CD4-positive, CD25-positive, alpha-beta regulatory T cell (primary cell): ENCODE data around the gene SERPINB3. TPM values are rescaled to one million over a fixed set of nuclear protein-coding genes. Genes with fewer than 3 reads are reported as not detected.

ENCODE experiments used
- ATAC-seq, 2 donors: fragments of 150-1000 bp; cut with Tn5 transposase; one replicate each; pipeline ENCODE4 v1.10.0; 2021; ENCODE audit warnings: low read depth in 2 of 2, moderate number of reproducible peaks in 2 of 2, moderate library complexity in 1 of 2
- DNase-seq, 3 donors: peaks; one replicate each; pipeline versions ENCODE4 v3.0.0 to v3.0.0-alpha.2; 2012 to 2022; ENCODE audit warnings: mixed read lengths in 1 of 3
- H3K27ac ChIP-seq: one replicate; pipeline ENCODE4 v1.7.0; 2013; ENCODE audit warnings: mild to moderate bottlenecking, low read length; ENCODE audit not compliant: insufficient read depth, poor library complexity, severe bottlenecking
- H3K27me3 ChIP-seq: one replicate; pipeline ENCODE4 v1.7.0; 2013; ENCODE audit warnings: low read length; ENCODE audit not compliant: control insufficient read depth, insufficient read depth
- H3K36me3 ChIP-seq: one replicate; pipeline ENCODE4 v1.7.0; 2013; ENCODE audit warnings: mild to moderate bottlenecking, low read length, moderate library complexity; ENCODE audit not compliant: control insufficient read depth, insufficient read depth
- H3K4me1 ChIP-seq: 2 replicates; pipeline ENCODE4 v1.7.0; 2013; ENCODE audit warnings: mild to moderate bottlenecking, low read length; ENCODE audit not compliant: insufficient read depth, control insufficient read depth, poor library complexity, severe bottlenecking
- H3K4me3 ChIP-seq: one replicate; pipeline ENCODE4 v1.7.0; 2013; ENCODE audit warnings: low read depth, mild to moderate bottlenecking, low read length, moderate library complexity
- H3K9me3 ChIP-seq, 2 experiments: 1 replicate in 1 of 2; 2 replicates in 1 of 2; pipeline ENCODE4 v1.7.0; 2013; ENCODE audit warnings: low read length in 2 of 2, mild to moderate bottlenecking in 1 of 2, moderate library complexity in 1 of 2; ENCODE audit not compliant: control insufficient read depth in 2 of 2
- H3K27ac Mint-ChIP-seq, 3 donors: one replicate each; pipeline ENCODE4 v1.8.0; 2020 to 2022; ENCODE audit warnings: mild to moderate bottlenecking in 3 of 3, mixed read lengths in 3 of 3, moderate library complexity in 2 of 3
- H3K27me3 Mint-ChIP-seq: one replicate; pipeline ENCODE4 v1.8.0; 2022; ENCODE audit warnings: mild to moderate bottlenecking, mixed read lengths
- H3K36me3 Mint-ChIP-seq: one replicate; pipeline ENCODE4 v1.8.0; 2020; ENCODE audit warnings: mixed read lengths
- H3K4me1 Mint-ChIP-seq, 4 donors: one replicate each; pipeline ENCODE4 v1.8.0; 2020 to 2022; ENCODE audit warnings: mixed read lengths in 4 of 4, mild to moderate bottlenecking in 1 of 4
- H3K4me3 Mint-ChIP-seq, 4 donors: one replicate each; pipeline ENCODE4 v1.8.0; 2020 to 2022; ENCODE audit warnings: mild to moderate bottlenecking in 4 of 4, mixed read lengths in 4 of 4, moderate library complexity in 3 of 4
- H3K9me3 Mint-ChIP-seq, 7 donors: one replicate each; pipeline ENCODE4 v1.8.0; 2020 to 2022; ENCODE audit warnings: mixed read lengths in 7 of 7, mild to moderate bottlenecking in 3 of 7, moderate library complexity in 2 of 7
- polyA plus RNA-seq, 4 donors: library from polyadenylated mRNA; unstranded; fragments of 300-500 nt; fragmentation: Illumina TruSeq; gene quantifications; one replicate each; pipeline ENCODE4 v1.2.3, GENCODE V29; 2021
- total RNA-seq: library from RNA; stranded (reverse); gene quantifications from one replicate; pipeline ENCODE4 v1.2.3, GENCODE V29; 2022

Gene SERPINB3
- total and polyA plus RNA-seq, 5 donors from 2014 or later = not detected

DNA sequence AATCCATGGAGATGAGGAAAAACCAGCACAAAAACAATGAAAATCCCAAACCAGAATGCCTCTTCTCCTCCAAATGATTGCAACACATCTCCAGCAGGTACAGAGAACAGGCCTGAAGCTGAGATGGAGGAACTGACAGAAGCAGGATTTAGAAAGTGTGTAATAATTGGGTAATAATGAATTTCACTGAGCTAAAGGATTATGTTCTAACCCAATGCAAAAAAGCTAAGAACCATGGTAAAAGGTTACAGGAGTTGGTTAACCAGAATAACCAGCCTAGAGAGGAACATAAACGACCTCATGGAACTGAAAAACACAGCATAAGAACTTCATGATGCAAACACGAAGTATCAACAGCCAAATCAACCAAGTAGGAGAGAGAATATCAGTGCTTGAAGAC, 27.4 kb upstream of the SERPINB3 start:
- Mint-ChIP-seq H3K27me3 (peaks cover 4% of the 10 kb centered on the region), H3K4me1 (no peaks in the 10 kb centered on the region), H3K9me3 (peaks cover 0 to 15% (median 4%) of the 10 kb centered on the region in 7 donors), H3K27ac (no peak overlapping the region), H3K4me3 (no peak overlapping the region), H3K36me3 (no peaks in the 10 kb centered on the region)
- no peak overlapping the region for H3K4me3 ChIP-seq
- no peaks in the 10 kb centered on the region for H3K27me3 ChIP-seq
- DNase-seq (no peak), ATAC-seq (no peak)
- H3K4me1 ChIP-seq = no peaks in the 10 kb centered on the region
- peaks cover 0 to 1% of the 10 kb centered on the region in 2 experiments for H3K9me3 ChIP-seq
- H3K36me3 ChIP-seq = no peaks in the 10 kb centered on the region
- no peak overlapping the region for H3K27ac ChIP-seq

DNA sequence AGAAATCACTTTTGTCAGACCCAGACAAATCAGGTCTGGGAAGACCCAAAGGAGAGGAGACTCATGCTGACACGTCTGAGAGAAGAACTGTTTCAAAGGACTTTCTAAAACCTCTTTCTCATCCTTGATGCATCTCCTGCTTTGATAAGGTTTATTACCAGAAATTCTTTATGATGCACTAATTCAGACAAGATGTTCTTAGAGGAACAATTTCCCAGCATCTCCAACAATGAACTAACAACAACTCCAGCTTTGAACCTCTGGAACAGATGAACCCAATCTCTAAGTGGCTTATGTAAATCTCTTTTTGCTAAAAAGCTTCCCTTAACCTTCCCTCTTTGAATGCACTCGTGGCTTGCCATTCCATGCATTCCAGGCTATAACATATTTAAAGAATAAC, 25.2 kb upstream of the SERPINB3 start:
- H3K4me3 ChIP-seq = no peak overlapping the region
- Mint-ChIP-seq H3K27me3 (peaks cover 4% of the 10 kb centered on the region), H3K4me1 (no peaks in the 10 kb centered on the region), H3K9me3 (peaks cover 0 to 12% (median 7%) of the 10 kb centered on the region in 7 donors), H3K27ac (no peak overlapping the region), H3K4me3 (no peak overlapping the region), H3K36me3 (no peaks in the 10 kb centered on the region)
- DNase-seq = no peak
- no peaks in the 10 kb centered on the region for H3K4me1 ChIP-seq
- H3K27ac ChIP-seq = no peak overlapping the region
- no peaks in the 10 kb centered on the region for H3K36me3 ChIP-seq
- H3K27me3 ChIP-seq = no peaks in the 10 kb centered on the region
- H3K9me3 ChIP-seq = peaks cover 0 to 1% of the 10 kb centered on the region in 2 experiments
- no peak for ATAC-seq

DNA sequence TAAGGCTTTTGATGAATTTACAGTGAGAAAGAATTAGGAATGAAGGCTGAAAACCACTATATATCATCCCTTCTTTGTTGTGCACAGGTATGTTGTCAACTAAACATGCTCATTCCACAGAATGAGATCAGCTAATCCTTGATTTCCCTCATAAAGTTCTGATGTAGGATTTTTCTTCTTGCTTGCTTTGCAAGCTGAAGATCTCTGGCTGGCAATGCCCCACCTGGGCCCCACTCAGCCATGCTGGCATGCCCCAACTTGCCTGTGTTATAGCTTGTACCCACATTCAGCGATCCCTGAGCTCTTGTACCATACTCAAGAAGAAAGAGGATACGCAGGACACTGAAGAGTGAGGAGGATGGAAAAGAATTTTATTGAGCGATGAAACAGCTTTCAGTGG, 23.0 kb upstream of the SERPINB3 start:
- Mint-ChIP-seq H3K4me1 (no peaks in the 10 kb centered on the region), H3K36me3 (no peaks in the 10 kb centered on the region), H3K27me3 (no peaks in the 10 kb centered on the region), H3K4me3 (no peak overlapping the region), H3K27ac (no peak overlapping the region), H3K9me3 (peaks cover 0 to 10% (median 4%) of the 10 kb centered on the region in 7 donors)
- Histone ChIP-seq H3K4me3 (no peak overlapping the region), H3K27me3 (no peaks in the 10 kb centered on the region), H3K9me3 (no peaks in the 10 kb centered on the region), H3K4me1 (no peaks in the 10 kb centered on the region), H3K27ac (no peak overlapping the region), H3K36me3 (no peaks in the 10 kb centered on the region)
- ATAC-seq = no peak
- DNase-seq = no peak

DNA sequence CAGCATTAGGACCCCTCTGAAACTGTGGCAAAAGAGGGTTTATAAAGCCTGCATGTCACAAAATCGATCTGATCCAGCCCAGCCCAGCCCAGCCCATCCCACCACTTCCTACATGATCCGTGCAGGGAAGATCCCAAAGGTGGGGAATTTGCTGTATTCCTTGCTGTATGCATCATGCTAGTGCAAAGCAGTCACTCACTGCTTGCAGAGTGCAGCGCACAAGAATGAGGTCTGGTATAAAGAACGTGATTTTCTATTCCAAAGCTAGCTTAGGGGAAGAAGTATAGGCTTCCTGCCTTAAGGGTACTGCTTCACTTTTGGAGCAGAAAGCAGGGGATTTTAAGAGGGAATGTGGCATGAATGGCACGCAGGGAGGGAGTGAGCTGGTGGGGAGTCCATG, 22.2 kb upstream of the SERPINB3 start:
- no peak for DNase-seq

DNA sequence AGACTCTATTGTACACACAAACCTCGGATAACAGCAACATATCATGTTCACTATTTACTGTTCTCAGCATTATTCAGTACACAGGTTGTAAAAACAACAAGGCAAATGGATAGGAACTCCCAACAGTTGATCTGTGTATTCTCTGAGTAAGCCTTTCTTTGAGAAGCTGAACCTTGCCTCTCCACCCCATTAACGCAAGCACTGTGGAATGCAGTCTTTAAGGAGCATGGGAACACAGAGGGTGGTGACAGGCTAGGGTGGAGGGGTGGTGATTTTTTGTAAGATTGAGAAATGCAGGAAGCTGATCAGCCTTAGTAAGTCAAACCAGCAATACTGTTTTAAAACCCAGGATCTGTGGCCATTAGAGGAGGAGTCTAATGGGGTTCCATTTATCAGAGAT, 21.5 kb upstream of the SERPINB3 start:
- DNase-seq (no peak), ATAC-seq (no peak)
- Mint-ChIP-seq H3K27ac (no peak overlapping the region), H3K36me3 (no peaks in the 10 kb centered on the region), H3K4me3 (no peak overlapping the region), H3K4me1 (no peaks in the 10 kb centered on the region), H3K9me3 (peaks cover 0 to 10% (median 4%) of the 10 kb centered on the region in 7 donors), H3K27me3 (no peaks in the 10 kb centered on the region)
- Histone ChIP-seq H3K27me3 (no peaks in the 10 kb centered on the region), H3K9me3 (no peaks in the 10 kb centered on the region), H3K4me3 (no peak overlapping the region), H3K36me3 (no peaks in the 10 kb centered on the region), H3K27ac (no peak overlapping the region), H3K4me1 (no peaks in the 10 kb centered on the region)

More for the DNA sequence above, 22.2 kb upstream of the SERPINB3 start:
- no peaks in the 10 kb centered on the region for H3K4me1 ChIP-seq
- no peaks in the 10 kb centered on the region for H3K27me3 ChIP-seq
- Mint-ChIP-seq H3K9me3 (peaks cover 0 to 10% (median 4%) of the 10 kb centered on the region in 7 donors), H3K4me3 (no peak overlapping the region), H3K27me3 (no peaks in the 10 kb centered on the region), H3K27ac (no peak overlapping the region), H3K36me3 (no peaks in the 10 kb centered on the region), H3K4me1 (no peaks in the 10 kb centered on the region)
- no peak overlapping the region for H3K27ac ChIP-seq
- H3K4me3 ChIP-seq = no peak overlapping the region
- H3K9me3 ChIP-seq = no peaks in the 10 kb centered on the region
- no peaks in the 10 kb centered on the region for H3K36me3 ChIP-seq
- no peak for ATAC-seq

DNA sequence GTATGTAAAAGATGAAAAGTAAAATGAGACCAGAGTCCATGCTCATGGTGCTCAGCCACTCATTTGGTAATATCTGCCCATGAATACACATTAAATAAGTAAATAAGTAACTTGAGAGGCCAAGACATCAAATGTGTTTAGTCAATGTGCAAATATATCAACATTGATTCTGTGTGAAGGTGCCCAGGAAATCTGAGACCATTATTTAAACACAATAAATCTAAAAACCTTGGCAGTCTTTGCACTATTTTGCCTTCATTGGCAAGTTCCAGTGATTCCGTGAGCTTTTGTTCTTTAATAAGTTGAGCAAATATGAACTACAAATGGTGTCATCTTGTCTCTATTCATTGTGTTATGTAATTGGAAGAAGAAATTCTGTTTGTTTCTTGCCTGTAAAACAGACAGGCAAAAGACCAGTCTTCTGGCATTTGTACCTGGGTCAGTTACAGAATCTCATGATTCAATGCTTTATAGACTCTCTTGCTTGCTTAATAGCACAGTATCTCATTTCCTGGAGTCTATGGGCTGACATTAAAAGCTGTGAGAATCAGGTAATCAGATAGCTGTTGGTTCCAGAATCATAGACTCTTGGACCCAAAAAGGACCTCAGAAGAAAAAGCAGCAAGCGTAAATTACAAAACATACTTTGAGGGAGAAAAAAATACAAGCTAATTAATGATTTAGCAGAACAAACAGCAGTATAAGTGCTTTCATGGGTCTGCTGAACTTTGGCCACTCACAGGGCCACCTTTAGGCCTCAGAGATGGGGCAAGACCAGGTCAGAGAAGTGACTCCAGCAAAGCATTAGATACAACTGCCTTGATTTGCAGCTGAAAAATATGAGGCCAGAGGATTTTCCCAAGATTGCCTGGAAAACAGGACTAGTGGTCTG, 20.0 kb upstream of the SERPINB3 start:
- Mint-ChIP-seq H3K4me3 (no peak overlapping the region), H3K4me1 (no peaks in the 10 kb centered on the region), H3K27ac (no peak overlapping the region), H3K36me3 (no peaks in the 10 kb centered on the region), H3K27me3 (no peaks in the 10 kb centered on the region), H3K9me3 (peaks cover 0 to 7% (median 3%) of the 10 kb centered on the region in 7 donors)
- DNase-seq (no peak), ATAC-seq (no peak)
- H3K27ac ChIP-seq = no peak overlapping the region
- H3K27me3 ChIP-seq = no peaks in the 10 kb centered on the region
- no peaks in the 10 kb centered on the region for H3K36me3 ChIP-seq
- H3K4me1 ChIP-seq = no peaks in the 10 kb centered on the region
- no peak overlapping the region for H3K4me3 ChIP-seq
- H3K9me3 ChIP-seq = no peaks in the 10 kb centered on the region

DNA sequence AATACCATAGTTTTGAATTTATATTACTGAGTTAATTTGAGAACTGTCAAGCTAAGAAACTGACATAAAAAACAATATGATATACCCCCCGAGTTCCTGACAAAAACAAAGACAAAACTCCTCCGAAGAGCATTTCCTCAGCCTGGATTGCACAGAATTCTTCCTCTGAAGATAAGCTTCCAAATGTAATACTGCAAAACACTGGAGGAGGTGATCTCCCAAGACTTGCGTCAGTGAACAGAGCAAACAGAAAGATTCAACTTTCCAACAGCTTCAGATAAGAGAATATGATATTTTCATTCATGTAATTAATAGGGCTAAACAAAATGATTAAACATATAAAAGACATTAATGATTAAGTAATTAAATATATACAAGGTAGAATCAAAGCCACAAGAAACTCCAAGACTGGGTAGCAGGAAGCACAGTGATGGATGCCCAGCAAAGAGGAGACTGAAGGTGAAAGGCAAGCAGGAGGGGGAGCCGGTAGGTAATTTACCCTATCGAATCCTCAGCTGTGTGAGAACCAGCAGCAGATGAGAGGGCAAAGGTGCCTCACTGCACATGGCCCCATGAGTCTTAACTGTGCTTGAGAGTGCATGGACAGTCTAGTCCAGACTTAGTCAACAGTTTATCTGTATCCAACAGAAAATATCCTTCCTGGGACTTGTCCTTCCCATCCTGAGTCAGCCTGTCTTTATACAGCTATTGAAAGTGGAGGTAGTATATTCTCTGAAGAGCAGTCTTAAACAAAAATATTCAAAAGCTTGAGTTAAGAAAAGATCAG, 18.3 kb upstream of the SERPINB3 start:
- Histone ChIP-seq H3K4me1 (no peaks in the 10 kb centered on the region), H3K4me3 (no peak overlapping the region), H3K27ac (no peak overlapping the region), H3K9me3 (no peaks in the 10 kb centered on the region), H3K27me3 (no peaks in the 10 kb centered on the region), H3K36me3 (no peaks in the 10 kb centered on the region)
- H3K36me3 Mint-ChIP-seq = no peaks in the 10 kb centered on the region
- ATAC-seq (no peak), DNase-seq (no peak)
- H3K27me3 Mint-ChIP-seq = no peaks in the 10 kb centered on the region
- no peak overlapping the region for H3K4me3 Mint-ChIP-seq
- no peak overlapping the region for H3K27ac Mint-ChIP-seq
- H3K9me3 Mint-ChIP-seq = peaks cover 0 to 6% (median 2%) of the 10 kb centered on the region in 7 donors
- no peaks in the 10 kb centered on the region for H3K4me1 Mint-ChIP-seq
